GM21717 (cell line): ENCODE measurements around the gene UCKL1.
"Not testable (repeated sequence)": the region's sequence is repeated elsewhere in the genome, so short reads cannot be mapped to it uniquely, and the experiment has no call there.

ENCODE experiments used
- ATAC-seq: cut with Tn5 transposase; IDR thresholded peaks from one replicate; pipeline ENCODE4 v1.9.1; 2021; ENCODE audit warnings: mild to moderate bottlenecking, moderate library complexity; ENCODE audit not compliant: unreplicated experiment

Gene UCKL1

DNA sequence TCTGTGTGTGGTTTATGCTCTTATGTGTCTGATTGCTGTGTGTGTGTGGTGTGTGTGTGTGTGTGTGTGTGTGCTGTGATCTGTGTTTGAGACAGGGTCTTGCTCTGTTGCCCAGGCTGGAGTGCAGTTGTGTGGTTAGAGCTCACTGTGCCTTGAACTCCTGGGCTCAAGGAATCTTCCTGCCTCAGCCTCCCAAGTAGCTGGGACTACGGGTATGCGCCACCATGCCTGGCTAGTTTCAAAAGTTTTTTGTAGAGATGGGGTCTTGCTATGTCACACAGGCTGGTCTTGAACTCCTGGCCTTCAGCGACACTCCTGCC lies 16.9 kb upstream of the UCKL1 start:
- no peak for ATAC-seq

DNA sequence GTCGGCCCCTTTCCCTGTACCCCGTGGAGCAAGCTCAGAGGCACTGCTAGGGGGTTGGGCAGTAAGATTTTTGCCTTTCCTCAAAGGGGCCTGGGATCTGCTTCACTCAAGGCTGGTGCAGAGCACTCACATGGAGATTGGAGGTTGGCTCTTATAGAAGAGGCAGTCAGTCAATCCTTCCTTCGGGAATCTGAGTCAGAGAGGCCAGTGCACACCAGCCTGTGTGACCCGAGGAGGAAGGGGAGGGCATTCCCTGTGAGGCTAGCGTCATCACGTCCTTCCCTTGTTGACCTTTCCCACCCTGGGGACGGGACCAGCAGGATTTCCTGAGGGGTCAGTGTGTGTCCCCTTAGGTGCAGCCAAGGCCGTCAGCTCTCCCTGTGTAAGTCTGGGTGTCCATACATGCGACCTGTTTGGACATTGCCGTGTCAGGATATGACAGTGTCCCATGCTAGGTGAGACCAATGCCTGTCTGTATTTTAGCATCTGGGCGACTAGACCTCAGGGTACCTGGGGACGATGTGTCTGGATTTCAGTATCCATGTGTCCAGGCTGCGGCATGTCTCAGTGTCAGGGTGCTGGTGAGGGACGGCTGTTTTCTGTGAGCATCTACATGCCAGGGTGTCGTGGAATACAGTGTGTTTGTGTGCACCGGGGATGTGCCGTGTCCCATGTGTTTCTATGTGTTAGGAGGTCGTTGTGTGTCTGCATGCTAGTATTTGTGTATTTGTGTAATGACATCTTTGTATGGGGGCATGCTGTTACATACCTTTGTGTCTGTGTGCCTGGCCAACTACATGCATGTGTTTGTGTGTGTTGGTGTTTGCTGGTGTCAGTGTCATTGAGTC lies 16.3 kb upstream of the UCKL1 start:
- ATAC-seq, result no peak

- ATAC-seq, result not testable (repeated sequence)
These were observed 15.7 kb upstream of the UCKL1 start for GRCh38 chr20:63971960-63972311.

- ATAC-seq, result no peak
These were observed 14.7 kb upstream of the UCKL1 start for GRCh38 chr20:63970714-63971431.

- no peak for ATAC-seq
These were observed 13.9 kb upstream of the UCKL1 start, which contains the start of gene ZNF512B for GRCh38 chr20:63969838-63970713. ZNF512B (minus strand) TSS chr20:63969930; CDS start chr20:63967950, 1,980 bp downstream.

GRCh38 chr20:63968928-63969760 lies 12.9 kb upstream of the UCKL1 start:
- ATAC-seq, result no peak

GRCh38 chr20:63968136-63968927 lies 12.1 kb upstream of the UCKL1 start:
- no peak for ATAC-seq

DNA sequence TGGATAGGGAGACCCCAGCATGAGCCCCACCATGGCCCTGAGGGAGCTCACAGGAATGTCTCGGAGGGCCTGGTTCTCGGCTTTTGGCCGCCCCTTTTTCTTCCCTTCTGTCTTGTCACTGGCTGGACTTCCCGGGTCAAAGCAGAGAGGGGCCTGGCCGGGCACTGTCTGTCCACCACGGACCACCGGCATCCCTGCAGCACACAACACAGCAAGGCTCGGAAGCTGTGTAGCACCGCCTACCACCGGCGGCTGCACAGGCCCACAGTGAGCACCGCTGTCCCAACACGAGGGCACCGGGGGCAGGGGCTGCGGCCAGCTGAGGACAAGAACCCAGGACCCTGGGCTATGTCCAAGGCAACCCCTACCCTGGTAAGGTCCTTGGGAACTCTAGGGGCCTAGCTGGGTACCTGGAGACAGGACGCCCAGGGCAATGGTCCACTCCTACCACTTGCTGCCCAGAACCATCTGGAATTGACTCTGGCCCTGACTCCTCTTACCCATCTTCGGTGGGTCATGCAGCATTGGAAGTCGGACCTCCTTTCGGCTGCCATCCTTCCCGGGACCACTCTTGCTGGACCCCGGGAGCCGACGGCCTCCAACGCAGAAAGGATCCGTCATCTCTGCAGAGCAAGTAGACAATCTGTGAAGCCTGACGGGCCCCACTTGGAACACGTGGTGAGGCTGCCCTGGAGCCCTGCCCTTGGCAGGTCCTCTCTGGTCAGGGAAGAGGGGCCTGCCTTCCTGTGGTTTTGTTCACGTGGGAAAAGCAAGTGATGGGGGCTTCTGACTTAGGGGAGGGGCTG lies 11.3 kb upstream of the UCKL1 start:
- no peak for ATAC-seq

- no peak for ATAC-seq
These were observed 10.7 kb upstream of the UCKL1 start for GRCh38 chr20:63966944-63967322.

DNA sequence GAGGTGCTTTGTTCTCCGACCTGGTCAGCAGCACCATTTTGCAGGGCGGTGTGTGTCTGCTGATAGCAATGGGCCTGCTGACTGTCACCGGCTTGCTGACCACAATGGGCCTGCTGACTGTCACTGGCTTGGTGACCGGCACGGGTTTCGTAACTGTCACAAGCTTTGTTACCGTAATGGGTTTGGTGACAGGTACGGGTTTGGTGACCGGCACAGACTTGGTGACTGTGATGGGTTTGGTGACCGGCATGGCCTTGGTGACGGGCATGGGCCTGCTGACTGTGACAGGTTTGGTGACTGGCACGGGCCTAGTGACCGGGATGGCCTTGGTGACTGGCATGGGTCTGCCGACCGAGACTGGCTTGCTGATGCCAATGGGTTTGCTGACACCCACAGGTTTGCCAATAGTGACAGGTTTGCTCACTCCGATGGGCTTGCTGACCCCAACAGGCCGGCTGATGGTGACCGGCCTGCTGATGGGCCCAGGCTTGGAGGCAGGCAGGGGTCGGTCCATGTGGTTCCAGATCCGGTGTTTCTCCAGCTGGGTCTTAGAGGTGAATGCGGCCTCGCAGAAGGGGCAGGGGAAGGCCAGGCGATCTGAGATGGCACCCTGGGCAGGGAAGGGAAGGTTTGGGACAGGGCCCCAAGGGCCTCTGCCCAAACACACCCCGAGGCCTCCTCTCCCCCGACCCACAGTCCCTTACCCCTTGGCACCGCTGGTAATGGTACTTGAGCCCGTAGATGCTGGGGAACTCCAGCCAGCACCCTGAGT lies 10.1 kb upstream of the UCKL1 start:
- no peak for ATAC-seq

DNA sequence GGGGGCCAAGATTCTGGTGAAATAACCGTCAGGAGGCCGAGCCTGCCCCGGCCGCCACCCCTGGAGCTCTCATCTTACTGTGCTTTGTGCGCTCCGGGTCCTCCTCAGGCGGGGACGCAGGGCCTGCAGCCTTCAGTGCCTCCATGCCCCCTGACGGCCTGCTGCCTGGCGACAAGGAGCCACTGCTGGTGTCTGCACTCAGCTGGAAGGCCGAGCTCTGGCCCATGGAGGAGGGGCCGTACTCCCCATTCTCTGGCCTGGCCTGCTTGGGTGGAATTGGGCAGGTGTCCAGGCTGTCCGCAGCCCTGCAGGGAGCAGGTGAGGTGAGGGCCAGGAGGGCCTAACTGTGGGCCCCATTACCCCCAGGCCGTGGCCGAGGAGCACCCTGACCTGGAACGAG lies 8.2 kb upstream of the UCKL1 start:
- no peak for ATAC-seq

GRCh38 chr20:63963784-63964301 lies 7.6 kb upstream of the UCKL1 start:
- ATAC-seq, result no peak

DNA sequence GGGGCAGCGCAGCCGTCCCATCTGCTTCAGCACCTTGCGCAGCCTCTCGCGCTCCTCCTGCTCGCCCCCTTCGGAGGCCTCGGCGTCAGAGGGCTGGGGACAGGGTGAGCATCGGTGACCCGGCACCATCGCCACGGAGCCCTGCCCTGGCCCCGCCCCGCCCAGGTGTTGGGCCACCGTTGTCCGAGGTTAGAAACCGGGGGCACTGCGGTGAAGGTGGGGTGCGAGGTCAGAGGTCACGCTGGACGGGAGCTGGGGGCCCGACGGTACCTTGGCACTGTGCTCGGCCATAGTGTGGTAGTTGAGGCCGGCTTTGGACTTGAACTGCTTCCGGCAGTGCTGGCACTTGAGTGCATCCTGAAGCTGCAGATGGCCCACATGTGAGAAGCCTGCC lies 7.1 kb upstream of the UCKL1 start:
- no peak for ATAC-seq

- ATAC-seq, result no peak
These were observed 6.5 kb upstream of the UCKL1 start for GRCh38 chr20:63962426-63963347.

DNA sequence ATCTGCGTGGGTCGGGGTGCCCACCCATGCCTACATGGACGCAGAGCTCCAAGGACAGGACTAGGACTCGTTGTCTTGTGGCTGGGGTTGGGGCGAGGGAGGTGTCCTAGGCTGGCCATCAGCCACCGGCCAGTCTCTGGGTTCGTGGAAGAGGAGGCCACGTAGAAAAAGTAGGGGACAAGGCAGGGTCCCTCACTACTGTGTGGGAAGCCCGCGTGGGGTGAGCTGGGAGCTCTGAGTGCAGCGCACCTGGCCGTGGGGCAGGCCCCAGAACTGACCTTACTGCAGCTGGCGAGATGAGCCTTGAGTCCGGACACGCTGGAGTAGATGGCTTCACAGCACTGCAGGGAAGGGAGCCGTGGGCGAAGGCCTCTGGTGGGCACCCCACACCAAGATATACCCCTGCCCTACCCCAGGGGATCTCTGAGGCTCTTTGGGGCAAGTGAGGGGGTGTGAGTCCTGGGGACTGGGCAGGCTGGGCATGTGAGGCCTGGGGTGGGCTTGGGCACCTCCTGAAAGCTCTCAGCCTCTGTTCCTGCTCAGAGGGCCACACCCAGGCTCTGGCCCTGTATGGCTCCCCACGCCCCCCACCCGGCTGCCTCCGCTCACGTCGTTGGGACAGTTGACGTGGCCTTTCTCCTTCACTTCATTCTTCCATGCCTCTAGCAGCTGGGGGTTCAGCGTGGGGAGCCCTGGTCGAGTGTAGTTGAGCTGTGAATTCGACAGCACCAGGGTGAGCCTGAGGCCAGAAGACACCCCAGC lies 5.6 kb upstream of the UCKL1 start:
- ATAC-seq, result no peak
